Dedifferentiated amniotic fluid mesenchymal stem cell (primary cell): ENCODE results near the gene KRT36.
A peak's percentile ranks its signal among the peaks of the same experiment; 100 is the strongest.

Experiments
- DNase-seq: peaks from one replicate; pipeline ENCODE4 v3.0.0-alpha.2; 2016; ENCODE audit errors: extremely low spot score

Gene KRT36

GRCh38 chr17:41500131-41500911, 10.6 kb upstream of the KRT36 start:
- no peak for DNase-seq

GRCh38 chr17:41499714-41500113, 10.0 kb upstream of the KRT36 start:
- DNase-seq, result no peak

GRCh38 chr17:41498276-41498675, 8.6 kb upstream of the KRT36 start:
- DNase-seq, result no peak

DNA sequence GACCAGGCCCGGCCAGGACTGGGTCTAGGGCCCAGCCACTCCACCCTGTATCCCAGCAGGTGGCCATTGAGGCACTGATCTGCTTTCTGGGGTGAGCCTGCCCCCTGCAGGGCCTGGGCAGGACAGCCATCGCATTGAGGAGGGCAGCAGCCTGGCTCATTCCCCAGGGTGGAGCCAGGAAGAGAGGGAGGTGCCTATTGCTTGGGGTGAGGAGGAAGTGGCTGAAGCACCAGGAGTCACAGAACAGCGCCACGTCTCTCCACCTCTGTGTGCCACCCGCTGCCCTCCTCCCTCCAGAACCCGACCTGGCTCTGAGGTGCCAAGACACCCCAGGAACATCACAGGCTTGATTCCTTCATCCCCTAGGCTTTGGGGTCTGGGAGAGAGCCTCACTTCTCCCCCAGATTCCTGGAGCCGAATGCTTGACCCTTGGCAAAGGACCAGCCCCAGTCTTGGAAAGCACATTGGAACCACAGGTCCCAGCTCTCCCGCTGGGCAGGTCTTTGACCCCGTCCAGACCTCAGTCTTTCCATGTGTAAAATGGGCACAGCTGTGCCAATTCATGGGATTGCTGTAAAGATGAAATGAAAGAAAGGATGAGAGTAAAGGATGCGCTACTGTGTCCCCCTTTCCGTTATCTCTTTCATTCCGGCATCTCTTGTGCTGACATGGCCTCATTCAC, 7.2 kb upstream of the KRT36 start:
- peak; percentile 34 for DNase-seq

GRCh38 chr17:41494524-41494923, 4.8 kb upstream of the KRT36 start:
- no peak for DNase-seq

GRCh38 chr17:41492771-41493170, 3.1 kb upstream of the KRT36 start:
- no peak for DNase-seq

- no peak for DNase-seq
These were observed 2.6 kb upstream of the KRT36 start for GRCh38 chr17:41492351-41492750.

- no peak for DNase-seq
These were observed 1.8 kb upstream of the KRT36 start for GRCh38 chr17:41491476-41491875.

DNA sequence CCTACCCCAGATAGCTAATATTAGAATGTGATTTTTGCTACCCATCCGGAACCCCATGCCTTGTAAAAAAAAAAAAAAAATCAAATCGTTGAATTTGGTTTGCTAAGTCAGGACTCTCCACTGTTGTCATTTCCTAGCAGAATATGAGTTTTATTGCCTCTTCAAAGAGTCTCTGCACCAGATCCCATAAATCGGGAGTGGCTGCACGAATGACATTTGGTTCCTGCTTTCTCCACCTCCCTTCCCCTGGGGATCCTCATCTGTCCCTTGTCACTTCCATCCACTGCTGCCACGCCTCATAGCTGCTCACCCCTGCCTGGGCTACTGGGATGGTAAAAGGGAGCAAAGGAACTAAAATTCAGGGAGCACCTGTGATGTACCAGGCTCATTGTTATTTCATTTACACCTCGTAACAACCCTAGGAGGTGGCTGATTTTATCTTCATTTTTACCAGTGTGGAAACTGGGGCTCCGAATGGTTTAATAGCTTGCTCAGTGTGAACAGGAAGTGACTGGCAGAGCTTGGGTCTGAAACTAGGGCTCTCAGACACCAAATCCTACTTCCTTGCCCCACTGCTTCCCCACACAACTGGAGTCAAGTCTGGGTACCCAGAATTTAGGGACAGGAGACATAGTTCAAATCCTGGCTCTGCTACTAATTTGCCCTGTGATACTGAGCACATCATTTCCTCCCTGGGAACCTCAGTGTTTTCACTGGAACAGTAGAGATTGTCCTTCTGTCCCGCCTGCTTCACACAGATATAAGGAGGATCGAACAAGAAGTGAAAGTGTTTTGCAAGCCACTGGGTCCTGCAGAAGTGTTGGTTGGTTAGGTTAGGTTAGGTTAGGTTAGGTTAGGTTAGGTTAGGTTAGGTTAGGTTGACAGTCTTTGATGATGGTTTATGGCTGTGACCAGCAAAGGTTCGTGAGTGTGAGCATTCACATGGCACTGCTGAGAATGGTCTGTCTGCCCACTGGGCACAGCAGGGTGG, 585 bp upstream of the KRT36 start:
- DNase-seq, result no peak

GRCh38 chr17:41486809-41487530, 2.7 kb downstream of the KRT36 start:
- no peak for DNase-seq

- no peak for DNase-seq
These were observed 3.4 kb downstream of the KRT36 start for GRCh38 chr17:41486316-41486715.

- DNase-seq, result no peak
These were observed 4.5 kb downstream of the KRT36 start for GRCh38 chr17:41484920-41485904.

DNA sequence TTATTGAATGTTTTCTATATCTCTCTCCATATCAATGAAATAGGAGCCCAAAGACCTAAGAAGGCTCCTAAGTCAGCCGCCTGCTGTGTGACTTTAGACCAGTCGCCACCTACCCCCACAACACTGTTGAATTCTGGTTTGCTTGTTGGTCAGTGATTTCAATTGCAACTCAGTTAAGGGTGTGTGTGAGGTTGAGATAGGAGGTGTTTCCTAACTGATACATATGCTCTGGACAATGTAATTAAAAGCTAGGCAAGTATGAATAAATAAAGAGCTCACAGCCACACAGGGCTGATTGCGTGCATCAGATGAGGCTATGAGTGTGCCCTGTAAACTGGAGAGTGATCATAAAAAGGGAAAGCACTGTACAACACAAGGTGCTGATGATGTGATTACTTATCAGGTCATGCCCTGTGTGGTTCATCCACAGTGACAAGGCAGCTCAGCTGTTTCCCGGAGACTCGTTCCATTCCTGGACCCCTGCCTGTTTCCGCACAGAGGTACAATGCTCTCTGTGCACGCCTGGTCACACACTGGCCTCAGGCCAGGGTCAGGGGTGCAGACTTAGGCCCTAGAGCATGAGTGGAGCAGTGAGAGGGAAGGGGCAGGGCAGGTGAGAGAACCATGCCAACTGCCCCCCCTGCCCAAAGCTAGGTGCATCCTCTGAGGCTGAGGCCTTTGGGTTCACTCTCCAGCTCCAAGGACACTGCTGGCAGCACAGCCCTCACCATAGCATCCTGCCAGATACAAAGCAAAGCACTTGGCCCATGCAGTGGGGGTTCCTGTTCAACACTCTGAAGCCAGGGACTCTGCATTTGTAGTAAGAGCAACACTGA, 5.5 kb downstream of the KRT36 start:
- DNase-seq, result no peak

DNA sequence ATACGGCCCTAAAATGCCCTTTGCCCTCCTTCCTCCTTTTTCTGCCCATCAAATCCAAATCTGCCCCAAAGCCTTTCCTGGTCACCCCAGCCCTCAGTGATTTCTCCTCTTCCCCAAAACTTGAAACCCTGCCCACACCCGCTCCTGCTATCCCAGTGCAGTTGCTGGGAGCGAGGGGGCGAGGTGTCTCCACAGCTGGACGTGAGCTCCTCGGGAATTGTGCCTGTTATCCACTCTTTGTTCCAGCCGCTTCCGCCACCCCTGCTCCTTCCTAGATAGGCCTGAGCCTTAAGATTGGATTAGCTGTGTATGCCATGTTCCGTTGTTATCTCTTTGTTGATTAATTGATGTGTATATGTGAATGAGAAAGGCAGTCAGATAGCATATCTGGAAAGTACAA, 6.2 kb downstream of the KRT36 start:
- DNase-seq, result no peak

GRCh38 chr17:41481036-41481435, 8.7 kb downstream of the KRT36 start, which contains the start of gene KRT35:
Gene KRT35 (minus strand): TSS chr17:41481151. CDS start chr17:41481097, 54 bp downstream.
- DNase-seq, result no peak

- DNase-seq, result no peak
These were observed 9.1 kb downstream of the KRT36 start for GRCh38 chr17:41480581-41480980.

DNA sequence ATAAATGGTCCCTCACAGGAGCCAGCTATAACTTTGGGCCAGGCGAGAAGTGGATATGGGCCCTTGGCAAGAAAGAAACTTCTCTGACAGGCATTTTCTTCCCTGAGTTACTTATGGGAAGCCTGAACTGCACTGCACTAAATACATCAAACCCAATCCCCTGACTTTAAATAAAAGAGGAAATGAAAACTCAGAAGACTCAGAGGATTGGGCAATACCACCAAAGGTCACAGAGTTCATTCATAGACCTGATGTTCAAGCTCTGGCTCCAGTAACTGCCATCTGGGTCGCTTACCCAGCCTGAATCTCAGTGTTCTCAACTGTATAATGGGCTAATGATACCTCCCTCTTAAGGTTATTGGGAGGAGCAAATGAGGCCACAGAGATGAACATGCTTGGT, 9.6 kb downstream of the KRT36 start:
- no peak for DNase-seq

DNA sequence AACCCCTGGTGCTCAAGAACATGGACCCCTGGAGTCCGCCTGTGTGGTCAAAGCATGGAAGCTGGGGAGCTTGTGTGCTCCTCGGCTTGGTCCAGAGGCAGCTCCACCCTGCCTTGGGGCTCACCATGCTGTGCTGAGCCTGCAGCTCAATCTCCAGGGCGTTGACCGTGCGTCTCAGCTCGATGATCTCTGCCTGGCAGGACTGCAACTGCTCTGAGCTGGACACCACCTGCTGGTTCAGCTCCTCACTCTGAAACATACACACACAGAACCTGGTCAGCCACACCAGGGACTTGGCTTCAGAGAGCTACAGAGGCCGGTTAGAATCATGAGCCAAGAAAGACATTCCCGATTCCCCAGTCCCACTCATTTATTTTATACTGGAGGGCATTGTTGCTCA, 11.5 kb downstream of the KRT36 start:
- no peak for DNase-seq
